Measurements from ENCODE around the gene PTPRK. TPM values are rescaled to one million over a fixed set of nuclear protein-coding genes. Genes with fewer than 3 reads are reported as not detected.

The PTPRK gene
- total RNA-seq, 1 donor from 2014 or later, result 18.4 TPM

GRCh38 chr6:128479048-128479666 lies 41.2 kb downstream of the PTPRK start:
- no peaks in the 10 kb centered on the region for H3K27me3 ChIP-seq (ENCODE audit: low read depth)
- H3K9me3 ChIP-seq (replicated peaks), result no peaks in the 10 kb centered on the region
- no peaks in the 10 kb centered on the region for H3K36me3 ChIP-seq
- TF ChIP-seq CTCF (IDR thresholded peaks at IDR 0.05; ENCODE audit: borderline replicate concordance), result no peak
- H3K27ac ChIP-seq (replicated peaks), result peak overlapping the region; percentile 37
- H3K4me3 ChIP-seq, result peak overlapping the region; percentile 53
- no peak for DNase-seq
- intact Hi-C loops (cut with micrococcal nuclease), result no loop called here
- peaks cover 75% of the 10 kb centered on the region for H3K4me1 ChIP-seq

- no peak for TF ChIP-seq CTCF (IDR thresholded peaks at IDR 0.05; ENCODE audit: borderline replicate concordance)
- Histone ChIP-seq H3K9me3 (replicated peaks) (no peaks in the 10 kb centered on the region), H3K27me3 (ENCODE audit: low read depth) (no peaks in the 10 kb centered on the region), H3K4me3 (peak overlapping the region; percentile 53), H3K27ac (replicated peaks) (peak overlapping the region; percentile 37), H3K4me1 (peaks cover 75% of the 10 kb centered on the region), H3K36me3 (no peaks in the 10 kb centered on the region)
- intact Hi-C loops (cut with micrococcal nuclease), result no loop called here
- no peak for DNase-seq
Measured at GRCh38 chr6:128478230-128479047, 42.0 kb downstream of the PTPRK start.

- TF ChIP-seq CTCF (IDR thresholded peaks at IDR 0.05; ENCODE audit: borderline replicate concordance), result no peak
- Histone ChIP-seq H3K4me1 (peaks cover 59% of the 10 kb centered on the region), H3K4me3 (no peak overlapping the region), H3K36me3 (no peaks in the 10 kb centered on the region), H3K27ac (replicated peaks) (no peak overlapping the region), H3K9me3 (replicated peaks) (no peaks in the 10 kb centered on the region), H3K27me3 (ENCODE audit: low read depth) (no peaks in the 10 kb centered on the region)
- DNase-seq, result no peak
- intact Hi-C loops (cut with micrococcal nuclease), result no loop called here
Measured at GRCh38 chr6:128474933-128475332, 45.5 kb downstream of the PTPRK start.

GRCh38 chr6:128474481-128474880 lies 45.9 kb downstream of the PTPRK start:
- Histone ChIP-seq H3K4me3 (no peak overlapping the region), H3K27ac (replicated peaks) (no peak overlapping the region), H3K9me3 (replicated peaks) (no peaks in the 10 kb centered on the region), H3K27me3 (ENCODE audit: low read depth) (no peaks in the 10 kb centered on the region), H3K4me1 (peaks cover 54% of the 10 kb centered on the region), H3K36me3 (no peaks in the 10 kb centered on the region)
- intact Hi-C loops (cut with micrococcal nuclease), result no loop called here
- no peak for TF ChIP-seq CTCF (IDR thresholded peaks at IDR 0.05; ENCODE audit: borderline replicate concordance)
- no peak for DNase-seq

- intact Hi-C loops (cut with micrococcal nuclease), result no loop called here
- TF ChIP-seq CTCF (IDR thresholded peaks at IDR 0.05; ENCODE audit: borderline replicate concordance), result no peak
- Histone ChIP-seq H3K4me1 (peaks cover 34% of the 10 kb centered on the region), H3K27me3 (ENCODE audit: low read depth) (no peaks in the 10 kb centered on the region), H3K9me3 (replicated peaks) (no peaks in the 10 kb centered on the region), H3K27ac (replicated peaks) (no peak overlapping the region), H3K4me3 (no peak overlapping the region), H3K36me3 (no peaks in the 10 kb centered on the region)
- DNase-seq, result no peak
Measured at GRCh38 chr6:128471907-128472306, 48.5 kb downstream of the PTPRK start.

Data from left ventricle myocardium inferior (tissue), 1 donor.